Choroid plexus epithelial cell (primary cell): ENCODE results near the gene DCAF5.
"Not testable (repeated sequence)": the region's sequence is repeated elsewhere in the genome, so short reads cannot be mapped to it uniquely, and the experiment has no call there.

Experiments
- DNase-seq: peaks from one replicate; pipeline ENCODE4 v3.0.0-alpha.2; 2010; ENCODE audit warnings: low read depth
- H3K4me3 ChIP-seq: 2 replicates; pipeline ENCODE4 v1.5.1; 2011; ENCODE audit warnings: low read depth, mild to moderate bottlenecking, control low read depth, low read length, moderate library complexity
- TF ChIP-seq, protein P1 (sequence below): conservative IDR thresholded peaks from 2 replicates; pipeline ENCODE4 v1.5.1; 2011; ENCODE audit warnings: low read depth, mild to moderate bottlenecking, control low read depth, inconsistent platforms, low read length, moderate library complexity

DCAF5 gene

DNA sequence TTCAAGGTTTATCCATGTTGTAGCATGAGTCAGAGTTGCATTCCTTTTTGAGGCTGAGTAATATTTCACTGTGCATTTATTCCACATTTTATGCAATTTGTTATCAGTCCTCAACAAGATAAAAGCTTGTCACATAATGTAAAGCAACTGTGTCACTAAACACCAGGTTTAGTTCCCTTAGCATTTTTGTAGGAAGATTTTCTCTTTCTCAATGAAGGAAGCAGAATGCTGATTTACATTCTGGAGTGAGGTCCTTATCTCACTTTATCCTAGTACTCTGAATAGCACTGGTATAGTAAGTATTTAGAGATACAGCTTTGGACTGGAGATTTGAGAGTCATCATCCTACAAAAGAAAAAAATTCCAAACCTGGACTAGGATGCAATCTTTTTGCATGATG, 28.6 kb upstream of the DCAF5 start:
- no peak for DNase-seq
- TF ChIP-seq, protein P1, sequence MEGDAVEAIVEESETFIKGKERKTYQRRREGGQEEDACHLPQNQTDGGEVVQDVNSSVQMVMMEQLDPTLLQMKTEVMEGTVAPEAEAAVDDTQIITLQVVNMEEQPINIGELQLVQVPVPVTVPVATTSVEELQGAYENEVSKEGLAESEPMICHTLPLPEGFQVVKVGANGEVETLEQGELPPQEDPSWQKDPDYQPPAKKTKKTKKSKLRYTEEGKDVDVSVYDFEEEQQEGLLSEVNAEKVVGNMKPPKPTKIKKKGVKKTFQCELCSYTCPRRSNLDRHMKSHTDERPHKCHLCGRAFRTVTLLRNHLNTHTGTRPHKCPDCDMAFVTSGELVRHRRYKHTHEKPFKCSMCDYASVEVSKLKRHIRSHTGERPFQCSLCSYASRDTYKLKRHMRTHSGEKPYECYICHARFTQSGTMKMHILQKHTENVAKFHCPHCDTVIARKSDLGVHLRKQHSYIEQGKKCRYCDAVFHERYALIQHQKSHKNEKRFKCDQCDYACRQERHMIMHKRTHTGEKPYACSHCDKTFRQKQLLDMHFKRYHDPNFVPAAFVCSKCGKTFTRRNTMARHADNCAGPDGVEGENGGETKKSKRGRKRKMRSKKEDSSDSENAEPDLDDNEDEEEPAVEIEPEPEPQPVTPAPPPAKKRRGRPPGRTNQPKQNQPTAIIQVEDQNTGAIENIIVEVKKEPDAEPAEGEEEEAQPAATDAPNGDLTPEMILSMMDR = no peak
- no peak overlapping the region for H3K4me3 ChIP-seq

DNA sequence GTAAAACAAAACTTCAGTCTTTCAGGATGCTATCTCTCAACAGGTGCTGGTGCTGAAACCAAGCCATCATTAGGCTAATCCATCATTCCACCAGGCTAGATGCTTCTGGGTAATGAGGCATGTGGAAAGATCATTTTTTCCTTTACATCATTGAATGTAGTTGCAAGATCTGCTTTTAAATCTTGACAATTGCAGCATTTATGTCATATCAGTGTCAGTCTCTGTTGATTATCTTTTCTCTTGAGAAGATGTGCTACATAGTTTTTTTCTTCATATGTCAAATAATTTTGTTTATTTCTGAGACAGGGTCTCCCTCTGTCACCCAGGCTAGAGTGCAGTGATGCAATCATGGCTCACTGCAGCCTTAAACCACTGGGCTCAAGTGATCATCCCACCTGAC, 22.2 kb upstream of the DCAF5 start:
- DNase-seq = no peak
- TF ChIP-seq, protein P1 = no peak
- H3K4me3 ChIP-seq = no peak overlapping the region

DNA sequence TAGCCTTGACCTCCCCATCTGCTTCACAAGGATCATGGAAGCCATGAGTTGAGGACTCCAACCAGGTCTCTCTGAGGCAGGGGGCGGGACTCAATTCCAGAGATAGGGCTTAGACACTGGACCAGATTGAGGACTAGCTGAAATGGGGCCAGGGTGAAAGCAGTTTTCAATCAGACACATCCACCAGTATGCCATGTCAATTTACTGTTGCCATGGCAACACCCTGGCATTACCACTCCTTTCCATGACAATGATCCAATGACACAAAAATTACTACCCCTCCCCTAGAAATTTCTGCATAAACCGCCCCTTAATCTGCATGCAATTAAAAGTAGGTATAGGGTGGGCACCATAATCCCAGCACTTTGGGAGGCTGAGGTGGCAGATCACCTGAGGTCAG, 18.6 kb upstream of the DCAF5 start:
- no peak for DNase-seq
- TF ChIP-seq, protein P1 = no peak
- no peak overlapping the region for H3K4me3 ChIP-seq

DNA sequence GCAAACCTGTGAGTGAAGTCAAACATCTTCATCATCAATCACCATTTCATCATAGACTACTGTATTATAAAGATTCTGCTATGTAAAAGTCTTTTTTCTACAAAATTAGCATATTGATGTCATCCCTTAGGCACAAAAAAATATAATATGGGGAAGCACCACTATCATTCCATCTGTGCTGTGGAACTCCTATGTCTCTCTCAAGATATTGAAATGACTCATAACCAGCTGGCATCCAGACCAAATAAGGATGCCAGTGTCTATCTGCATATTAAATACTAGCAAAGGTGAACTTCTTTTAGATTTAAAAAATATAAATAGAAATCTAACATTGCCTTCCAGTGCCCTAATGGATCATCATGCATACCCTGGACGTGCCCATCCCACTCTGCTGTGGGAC, 17.9 kb upstream of the DCAF5 start:
- TF ChIP-seq, protein P1 = no peak
- DNase-seq = no peak
- no peak overlapping the region for H3K4me3 ChIP-seq

DNA sequence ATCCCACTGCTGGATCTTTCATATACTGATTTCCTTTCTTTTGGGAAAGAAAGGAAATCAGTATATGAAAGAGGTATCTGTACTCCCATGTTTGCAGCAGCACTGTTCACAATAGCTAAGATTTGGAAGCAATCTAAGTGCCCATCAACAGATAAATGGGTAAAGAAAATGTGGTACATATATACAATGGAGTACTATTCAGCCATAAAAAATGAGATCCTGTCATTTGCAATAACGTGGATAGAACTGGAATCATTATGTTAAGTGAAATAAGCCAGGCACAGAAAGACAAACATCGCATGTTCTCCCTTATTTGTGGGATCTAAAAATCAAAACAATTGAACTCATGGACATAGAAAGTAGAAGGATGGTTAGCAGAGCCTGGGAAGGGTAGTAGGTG, 12.9 kb upstream of the DCAF5 start:
- DNase-seq, H3K4me3 ChIP-seq: not testable (repeated sequence)

DNA sequence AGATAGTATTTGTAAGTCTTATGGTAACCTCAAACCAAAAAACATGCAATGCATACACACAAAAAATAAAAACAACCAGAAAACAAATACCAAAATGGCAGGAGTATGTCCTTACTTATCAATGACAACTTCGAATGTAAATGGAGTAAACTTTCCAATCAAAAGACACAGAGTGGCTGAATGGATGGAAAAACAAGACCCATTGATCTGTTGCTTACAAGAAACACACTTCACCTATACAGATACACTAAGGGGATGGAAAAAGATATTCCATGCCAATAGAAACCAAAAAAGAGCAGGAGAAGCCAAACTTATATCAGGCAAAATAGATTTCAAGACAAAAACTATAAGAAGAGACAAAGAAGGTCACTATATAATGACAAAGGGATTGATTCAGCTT, 8.7 kb upstream of the DCAF5 start:
- TF ChIP-seq, protein P1 = no peak
- DNase-seq = no peak
- H3K4me3 ChIP-seq = no peak overlapping the region

DNA sequence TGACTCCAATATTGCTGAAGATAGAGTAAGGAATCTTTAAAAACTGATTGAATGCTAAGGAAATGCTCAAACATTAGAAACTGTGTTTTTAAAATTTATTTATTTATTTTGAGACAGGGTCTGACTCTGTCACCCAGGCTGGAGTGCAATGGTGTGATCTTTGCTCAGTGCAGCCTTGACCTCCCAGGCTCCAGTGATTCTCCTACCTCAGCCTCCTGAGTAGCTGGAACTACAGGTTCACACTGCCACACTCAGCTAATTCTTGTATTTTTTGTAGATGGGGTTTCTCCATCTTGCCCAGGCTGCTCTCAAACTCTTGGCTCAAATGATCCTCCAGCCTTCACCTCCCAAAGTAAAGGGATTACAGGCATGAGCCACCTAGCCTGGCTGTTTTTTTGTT, 3.3 kb upstream of the DCAF5 start:
- H3K4me3 ChIP-seq = no peak overlapping the region
- DNase-seq = no peak
- TF ChIP-seq, protein P1 = no peak

DNA sequence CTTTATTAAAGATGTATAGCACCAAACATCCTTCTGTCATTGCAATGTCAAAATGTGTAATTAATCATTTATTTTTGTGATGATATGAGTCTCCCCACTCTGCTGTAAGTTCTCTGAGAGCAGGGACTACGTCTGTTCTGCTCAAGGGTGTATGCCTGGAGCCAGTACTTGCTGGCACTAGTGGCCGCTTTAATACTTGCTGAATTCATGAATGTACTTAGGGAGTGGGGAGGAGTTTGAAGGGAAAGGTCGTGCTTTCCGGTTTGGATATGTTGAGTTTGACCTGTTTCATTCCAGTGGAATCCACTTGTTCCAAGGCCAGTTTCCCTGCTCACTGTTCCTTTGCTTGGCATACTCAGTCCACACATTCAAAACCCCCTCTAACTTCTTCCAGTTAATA, 1.9 kb upstream of the DCAF5 start:
- DNase-seq = peak; percentile 57
- no peak overlapping the region for H3K4me3 ChIP-seq

More for the DNA sequence above, 1.9 kb upstream of the DCAF5 start:
- TF ChIP-seq, protein P1 = peak; percentile 18
